RWPE2 (cell line): Measurements from ENCODE around the gene OAT.

ENCODE experiments used
- ATAC-seq: fragments of 200-7000 bp; cut with Tn5 transposase; 3 replicates; pipeline ENCODE4 v1.9.1; 2021; ENCODE audit warnings: low read depth
- DNase-seq: peaks from one replicate; pipeline ENCODE4 v3.0.0-alpha.2; 2020; ENCODE audit warnings: low spot score
- H3K27ac ChIP-seq: fragments of 450-650 bp; 2 replicates; pipeline ENCODE4 v1.5.1; 2017; ENCODE audit warnings: mild to moderate bottlenecking; ENCODE audit not compliant: poor library complexity, severe bottlenecking
- H3K27me3 ChIP-seq: fragments of 250-450 bp; sonication (Bioruptor Pico); 2 replicates; pipeline ENCODE4 v1.5.1; 2021; ENCODE audit warnings: mild to moderate bottlenecking, moderate library complexity; ENCODE audit not compliant: insufficient read depth, poor library complexity, severe bottlenecking
- H3K36me3 ChIP-seq: fragments of 250-450 bp; sonication (Bioruptor Pico); 2 replicates; pipeline ENCODE4 v1.5.1; 2020; ENCODE audit warnings: low read depth, mild to moderate bottlenecking, moderate library complexity
- H3K4me1 ChIP-seq: fragments of 250-450 bp; sonication (Bioruptor Pico); 2 replicates; pipeline ENCODE4 v1.5.1; 2021; ENCODE audit warnings: mild to moderate bottlenecking, moderate library complexity; ENCODE audit not compliant: insufficient read depth, poor library complexity, severe bottlenecking
- H3K4me3 ChIP-seq: fragments of 250-450 bp; sonication (Bioruptor Pico); 2 replicates; pipeline ENCODE4 v1.5.1; 2021; ENCODE audit warnings: mild to moderate bottlenecking, moderate library complexity; ENCODE audit not compliant: severe bottlenecking
- H3K9me3 ChIP-seq: fragments of 250-450 bp; sonication (Bioruptor Pico); 2 replicates; pipeline ENCODE4 v1.5.1; 2021; ENCODE audit warnings: mild to moderate bottlenecking, moderate library complexity; ENCODE audit not compliant: severe bottlenecking
- TF ChIP-seq, protein P1 (sequence below): fragments of 450-650 bp; IDR thresholded peaks from one replicate; pipeline ENCODE4 v1.5.1; 2017; ENCODE audit warnings: mild to moderate bottlenecking, moderate library complexity; ENCODE audit not compliant: poor library complexity, severe bottlenecking

OAT gene

DNA sequence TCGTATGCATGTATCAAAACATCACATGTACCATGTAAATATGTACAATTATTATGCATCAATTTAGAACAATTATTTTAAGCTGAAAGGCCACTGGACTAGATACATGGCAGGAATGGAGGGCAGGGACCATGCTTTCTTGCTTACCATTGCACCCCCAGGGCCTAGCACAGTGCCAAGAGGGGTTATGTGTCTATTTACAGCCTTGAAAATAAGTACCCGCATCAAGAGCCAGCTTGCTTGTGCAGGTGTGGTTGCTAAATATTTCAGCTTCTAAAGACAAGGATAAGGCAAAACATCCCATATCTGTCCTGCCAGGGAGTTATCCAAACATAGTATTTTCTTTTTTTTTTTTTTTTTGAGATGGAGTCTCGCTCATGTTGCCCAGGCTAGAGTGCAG is 14.7 kb upstream of the OAT start:
- Histone ChIP-seq H3K9me3 (no peaks in the 10 kb centered on the region), H3K27me3 (no peaks in the 10 kb centered on the region), H3K27ac (no peak overlapping the region), H3K36me3 (no peaks in the 10 kb centered on the region), H3K4me3 (no peak overlapping the region), H3K4me1 (peaks cover 21% of the 10 kb centered on the region)
- ATAC-seq (no peak), DNase-seq (no peak)
- TF ChIP-seq, protein P1, sequence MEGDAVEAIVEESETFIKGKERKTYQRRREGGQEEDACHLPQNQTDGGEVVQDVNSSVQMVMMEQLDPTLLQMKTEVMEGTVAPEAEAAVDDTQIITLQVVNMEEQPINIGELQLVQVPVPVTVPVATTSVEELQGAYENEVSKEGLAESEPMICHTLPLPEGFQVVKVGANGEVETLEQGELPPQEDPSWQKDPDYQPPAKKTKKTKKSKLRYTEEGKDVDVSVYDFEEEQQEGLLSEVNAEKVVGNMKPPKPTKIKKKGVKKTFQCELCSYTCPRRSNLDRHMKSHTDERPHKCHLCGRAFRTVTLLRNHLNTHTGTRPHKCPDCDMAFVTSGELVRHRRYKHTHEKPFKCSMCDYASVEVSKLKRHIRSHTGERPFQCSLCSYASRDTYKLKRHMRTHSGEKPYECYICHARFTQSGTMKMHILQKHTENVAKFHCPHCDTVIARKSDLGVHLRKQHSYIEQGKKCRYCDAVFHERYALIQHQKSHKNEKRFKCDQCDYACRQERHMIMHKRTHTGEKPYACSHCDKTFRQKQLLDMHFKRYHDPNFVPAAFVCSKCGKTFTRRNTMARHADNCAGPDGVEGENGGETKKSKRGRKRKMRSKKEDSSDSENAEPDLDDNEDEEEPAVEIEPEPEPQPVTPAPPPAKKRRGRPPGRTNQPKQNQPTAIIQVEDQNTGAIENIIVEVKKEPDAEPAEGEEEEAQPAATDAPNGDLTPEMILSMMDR = no peak

DNA sequence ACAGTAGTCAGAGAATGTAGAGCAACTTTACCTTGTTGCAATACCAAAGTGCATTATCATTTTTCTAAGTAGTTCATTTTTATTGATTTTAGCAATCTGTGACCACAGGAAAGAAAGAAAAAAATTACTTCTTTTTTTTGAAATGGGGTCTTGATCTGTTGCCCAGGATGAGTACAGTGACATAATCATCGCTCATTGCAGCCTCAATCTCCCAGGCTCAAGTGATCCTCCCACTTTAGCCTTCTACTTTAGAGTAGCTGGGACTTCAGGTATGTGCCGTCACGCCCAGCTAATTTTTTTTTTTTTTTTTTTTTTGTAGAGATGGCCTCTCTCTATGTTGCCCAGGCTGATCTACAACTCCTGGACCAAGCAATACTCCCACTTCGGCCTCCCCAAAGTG is 11.4 kb upstream of the OAT start:
- Histone ChIP-seq H3K9me3 (no peaks in the 10 kb centered on the region), H3K4me3 (no peak overlapping the region), H3K4me1 (peaks cover 4% of the 10 kb centered on the region), H3K36me3 (no peaks in the 10 kb centered on the region), H3K27me3 (no peaks in the 10 kb centered on the region), H3K27ac (no peak overlapping the region)
- TF ChIP-seq, protein P1 = no peak
- DNase-seq (no peak), ATAC-seq (no peak)

DNA sequence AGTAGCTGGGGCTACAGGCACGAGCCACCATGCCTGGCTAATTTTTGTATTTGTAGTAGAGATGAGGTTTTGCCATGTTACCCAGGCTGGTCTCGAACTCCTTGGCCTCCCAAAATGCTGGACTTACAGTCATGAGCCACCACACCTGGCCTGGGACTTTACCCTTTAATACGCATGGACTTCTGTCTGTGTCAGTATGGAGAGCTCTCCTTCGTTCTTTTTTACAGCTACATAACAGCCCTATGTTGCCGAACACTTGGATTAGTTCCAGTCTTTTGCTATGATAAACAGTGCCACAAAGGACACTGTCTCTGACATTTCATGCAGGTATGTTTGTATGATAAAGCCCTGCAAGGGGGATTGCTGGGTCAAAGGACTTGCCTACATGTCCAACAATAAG is 10.9 kb upstream of the OAT start:
- Histone ChIP-seq H3K36me3 (no peaks in the 10 kb centered on the region), H3K4me3 (no peak overlapping the region), H3K4me1 (no peaks in the 10 kb centered on the region), H3K9me3 (no peaks in the 10 kb centered on the region), H3K27me3 (no peaks in the 10 kb centered on the region), H3K27ac (no peak overlapping the region)
- no peak for ATAC-seq
- TF ChIP-seq, protein P1 = no peak
- no peak for DNase-seq

- Histone ChIP-seq H3K4me1 (no peaks in the 10 kb centered on the region), H3K27ac (no peak overlapping the region), H3K27me3 (no peaks in the 10 kb centered on the region), H3K36me3 (no peaks in the 10 kb centered on the region), H3K4me3 (no peak overlapping the region), H3K9me3 (no peaks in the 10 kb centered on the region)
- TF ChIP-seq, protein P1 = no peak
- DNase-seq (no peak), ATAC-seq (no peak)
Observed at GRCh38 chr10:124428207-124428777, 9.6 kb upstream of the OAT start.

GRCh38 chr10:124425227-124425962 is 6.7 kb upstream of the OAT start:
- TF ChIP-seq, protein P1 = no peak
- Histone ChIP-seq H3K4me3 (no peak overlapping the region), H3K4me1 (no peaks in the 10 kb centered on the region)

More at GRCh38 chr10:124425227-124425962, 6.7 kb upstream of the OAT start:
- Histone ChIP-seq H3K27ac (no peak overlapping the region), H3K27me3 (no peaks in the 10 kb centered on the region), H3K9me3 (no peaks in the 10 kb centered on the region), H3K36me3 (no peaks in the 10 kb centered on the region)
- no peak for DNase-seq
- ATAC-seq = no peak
